ENCODE results near the gene VDAC1. TPM values are rescaled to one million over a fixed set of nuclear protein-coding genes. Genes with fewer than 3 reads are reported as not detected.

Gene VDAC1
- total RNA-seq, 1 donor from 2014 or later = 125 TPM

DNA sequence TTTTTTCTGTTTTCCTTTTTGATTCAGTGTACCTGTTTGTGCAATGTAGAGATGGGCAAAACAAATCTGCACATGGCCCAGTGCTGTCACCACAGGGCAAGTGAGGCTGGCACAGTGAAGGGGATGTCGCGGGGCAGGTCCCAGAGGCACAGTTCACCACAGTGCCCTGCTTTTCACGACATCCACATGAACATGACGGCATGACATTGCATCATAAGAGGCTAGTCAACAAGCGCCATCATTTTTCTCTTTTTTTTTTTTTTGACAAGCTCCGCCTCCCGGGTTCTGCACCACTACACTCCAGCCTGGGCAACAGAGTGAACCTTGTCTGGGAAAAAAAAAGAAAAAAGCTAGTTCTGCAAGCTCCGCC is 42.9 kb upstream of the VDAC1 start:
- DNase-seq (no peak), ATAC-seq (no peak)

GRCh38 chr5:134046801-134047686 is 42.3 kb upstream of the VDAC1 start:
- intact Hi-C loops (cut with DNase I) = no loop called here
- Histone ChIP-seq H3K4me3 (no peak overlapping the region), H3K27ac (no peak overlapping the region), H3K27me3 (ENCODE audit: low read depth) (no peaks in the 10 kb centered on the region), H3K36me3 (no peaks in the 10 kb centered on the region), H3K9me3 (no peaks in the 10 kb centered on the region), H3K4me1 (no peaks in the 10 kb centered on the region)
- DNase-seq (no peak), ATAC-seq (no peak)
- TF ChIP-seq, protein P1, sequence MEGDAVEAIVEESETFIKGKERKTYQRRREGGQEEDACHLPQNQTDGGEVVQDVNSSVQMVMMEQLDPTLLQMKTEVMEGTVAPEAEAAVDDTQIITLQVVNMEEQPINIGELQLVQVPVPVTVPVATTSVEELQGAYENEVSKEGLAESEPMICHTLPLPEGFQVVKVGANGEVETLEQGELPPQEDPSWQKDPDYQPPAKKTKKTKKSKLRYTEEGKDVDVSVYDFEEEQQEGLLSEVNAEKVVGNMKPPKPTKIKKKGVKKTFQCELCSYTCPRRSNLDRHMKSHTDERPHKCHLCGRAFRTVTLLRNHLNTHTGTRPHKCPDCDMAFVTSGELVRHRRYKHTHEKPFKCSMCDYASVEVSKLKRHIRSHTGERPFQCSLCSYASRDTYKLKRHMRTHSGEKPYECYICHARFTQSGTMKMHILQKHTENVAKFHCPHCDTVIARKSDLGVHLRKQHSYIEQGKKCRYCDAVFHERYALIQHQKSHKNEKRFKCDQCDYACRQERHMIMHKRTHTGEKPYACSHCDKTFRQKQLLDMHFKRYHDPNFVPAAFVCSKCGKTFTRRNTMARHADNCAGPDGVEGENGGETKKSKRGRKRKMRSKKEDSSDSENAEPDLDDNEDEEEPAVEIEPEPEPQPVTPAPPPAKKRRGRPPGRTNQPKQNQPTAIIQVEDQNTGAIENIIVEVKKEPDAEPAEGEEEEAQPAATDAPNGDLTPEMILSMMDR (IDR thresholded peaks at IDR 0.05) = no peak

More for the DNA sequence above, 42.9 kb upstream of the VDAC1 start:
- intact Hi-C loops (cut with DNase I) = no loop called here
- H3K27me3 ChIP-seq (ENCODE audit: low read depth) = no peaks in the 10 kb centered on the region
- no peak overlapping the region for H3K27ac ChIP-seq
- H3K4me3 ChIP-seq = no peak overlapping the region
- no peaks in the 10 kb centered on the region for H3K36me3 ChIP-seq
- H3K4me1 ChIP-seq = no peaks in the 10 kb centered on the region
- H3K9me3 ChIP-seq = no peaks in the 10 kb centered on the region
- TF ChIP-seq, protein P1 (IDR thresholded peaks at IDR 0.05) = no peak

GRCh38 chr5:134046330-134046729 is 41.6 kb upstream of the VDAC1 start:
- Histone ChIP-seq H3K4me3 (no peak overlapping the region), H3K4me1 (no peaks in the 10 kb centered on the region), H3K9me3 (no peaks in the 10 kb centered on the region), H3K27ac (no peak overlapping the region), H3K36me3 (no peaks in the 10 kb centered on the region), H3K27me3 (ENCODE audit: low read depth) (no peaks in the 10 kb centered on the region)
- DNase-seq (no peak), ATAC-seq (no peak)
- intact Hi-C loops (cut with DNase I) = no loop called here
- TF ChIP-seq, protein P1 (IDR thresholded peaks at IDR 0.05) = no peak

- Histone ChIP-seq H3K4me3 (no peak overlapping the region), H3K4me1 (no peaks in the 10 kb centered on the region), H3K27me3 (ENCODE audit: low read depth) (no peaks in the 10 kb centered on the region), H3K9me3 (no peaks in the 10 kb centered on the region), H3K27ac (no peak overlapping the region), H3K36me3 (no peaks in the 10 kb centered on the region)
- ATAC-seq = no peak
- intact Hi-C loops (cut with DNase I) = no loop called here
- DNase-seq = no peak
- TF ChIP-seq, protein P1 (IDR thresholded peaks at IDR 0.05) = no peak
Observed at GRCh38 chr5:134043793-134044792, 39.3 kb upstream of the VDAC1 start.

GRCh38 chr5:134041570-134042411 is 37.0 kb upstream of the VDAC1 start:
- Histone ChIP-seq H3K4me3 (no peak overlapping the region), H3K4me1 (no peaks in the 10 kb centered on the region), H3K27ac (no peak overlapping the region), H3K9me3 (no peaks in the 10 kb centered on the region), H3K27me3 (ENCODE audit: low read depth) (no peaks in the 10 kb centered on the region), H3K36me3 (no peaks in the 10 kb centered on the region)
- DNase-seq (no peak), ATAC-seq (no peak)
- intact Hi-C loops (cut with DNase I) = no loop called here
- TF ChIP-seq, protein P1 (IDR thresholded peaks at IDR 0.05) = no peak
